ENCODE measurements around the gene HIVEP3.

The HIVEP3 gene

DNA sequence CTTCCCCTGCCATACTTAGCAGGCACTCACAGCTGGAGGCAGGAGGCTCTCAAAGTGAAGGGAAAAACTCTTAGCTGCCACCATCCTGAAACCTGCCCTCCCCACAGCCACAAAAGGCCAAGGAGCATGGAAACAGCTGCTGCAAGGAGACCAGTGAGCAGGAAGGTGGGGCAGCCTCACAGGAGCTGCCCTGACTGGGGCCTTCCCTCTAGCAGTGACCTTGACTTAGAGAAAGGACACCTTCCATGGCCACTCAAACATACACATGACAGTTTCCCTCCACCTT, 126.3 kb downstream of the HIVEP3 start:
- Histone ChIP-seq H3K4me1 (ENCODE audit: control insufficient read depth, insufficient read depth, low read length) (no peaks in the 10 kb centered on the region), H3K36me3 (ENCODE audit: control insufficient read depth, insufficient read depth, low read length) (no peaks in the 10 kb centered on the region), H3K4me3 (ENCODE audit: low read length) (no peak overlapping the region), H3K27me3 (ENCODE audit: control insufficient read depth, insufficient read depth, low read length) (no peaks in the 10 kb centered on the region), H3K27ac (ENCODE audit: low read length) (no peak overlapping the region), H3K9me3 (ENCODE audit: control insufficient read depth, insufficient read depth, low read length) (no peaks in the 10 kb centered on the region)
- DNase-seq (ENCODE audit: low read depth, low spot score): no peak

DNA sequence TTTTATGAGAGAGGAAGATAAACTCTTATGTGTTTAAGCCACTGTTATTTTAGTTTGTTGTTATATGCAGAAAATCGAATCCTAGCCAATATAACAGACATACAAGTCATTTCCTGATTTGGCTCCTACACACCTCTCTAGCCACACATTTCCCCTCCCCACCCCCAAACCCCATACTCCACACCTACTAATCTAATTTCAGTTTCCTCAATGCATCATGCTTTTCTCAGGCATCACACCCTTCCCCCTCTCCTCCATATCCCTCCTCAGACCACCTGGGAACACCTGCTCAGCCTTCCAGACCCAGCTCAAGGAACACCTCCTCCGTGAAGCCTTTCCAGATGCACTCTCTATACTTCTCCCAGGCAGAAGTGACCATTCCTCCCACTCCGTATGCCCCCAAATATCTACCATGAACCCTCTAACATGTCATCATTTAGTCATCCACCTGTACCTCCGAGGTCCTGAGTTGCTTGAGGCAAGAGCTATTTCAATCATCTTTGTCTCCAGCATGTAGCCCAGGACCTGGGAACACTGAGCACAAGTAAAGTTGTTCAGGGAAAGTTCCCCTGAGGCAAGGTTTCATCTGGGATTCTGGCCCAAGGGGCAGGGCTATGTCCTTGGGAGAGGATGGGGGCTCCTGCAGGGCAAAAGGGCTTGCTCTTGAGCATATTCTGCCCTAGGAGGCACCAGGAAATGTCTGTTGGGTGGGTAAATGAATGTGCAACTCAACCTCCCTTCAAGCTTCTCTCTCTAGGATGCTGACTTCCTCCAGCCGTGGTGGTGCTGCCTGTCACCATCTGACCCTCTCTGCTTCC, 126.8 kb downstream of the HIVEP3 start:
- no peak overlapping the region for H3K27ac ChIP-seq (ENCODE audit: low read length)
- H3K9me3 ChIP-seq (ENCODE audit: control insufficient read depth, insufficient read depth, low read length): no peaks in the 10 kb centered on the region

GRCh38 chr1:41790351-41790750, 128.4 kb downstream of the HIVEP3 start:
- Histone ChIP-seq H3K4me3 (ENCODE audit: low read length) (no peak overlapping the region), H3K4me1 (ENCODE audit: control insufficient read depth, insufficient read depth, low read length) (no peaks in the 10 kb centered on the region), H3K27ac (ENCODE audit: low read length) (no peak overlapping the region), H3K27me3 (ENCODE audit: control insufficient read depth, insufficient read depth, low read length) (no peaks in the 10 kb centered on the region), H3K9me3 (ENCODE audit: control insufficient read depth, insufficient read depth, low read length) (no peaks in the 10 kb centered on the region), H3K36me3 (ENCODE audit: control insufficient read depth, insufficient read depth, low read length) (no peaks in the 10 kb centered on the region)
- no CpG with 5 or more reads among the region's 4 CpGs for WGBS (ENCODE audit: insufficient coverage, insufficient read length)
- no peak for DNase-seq (ENCODE audit: low read depth, low spot score)

More for the DNA sequence above, 126.8 kb downstream of the HIVEP3 start:
- no peaks in the 10 kb centered on the region for H3K4me1 ChIP-seq (ENCODE audit: control insufficient read depth, insufficient read depth, low read length)
- no peak overlapping the region for H3K4me3 ChIP-seq (ENCODE audit: low read length)
- no peak for DNase-seq (ENCODE audit: low read depth, low spot score)
- no CpG with 5 or more reads among the region's 5 CpGs for WGBS (ENCODE audit: insufficient coverage, insufficient read length)
- H3K27me3 ChIP-seq (ENCODE audit: control insufficient read depth, insufficient read depth, low read length): no peaks in the 10 kb centered on the region
- no peaks in the 10 kb centered on the region for H3K36me3 ChIP-seq (ENCODE audit: control insufficient read depth, insufficient read depth, low read length)

- WGBS (ENCODE audit: insufficient coverage, insufficient read length): no CpG with 5 or more reads among the region's 3 CpGs
These were observed 128.9 kb downstream of the HIVEP3 start for GRCh38 chr1:41789661-41790330.

DNA sequence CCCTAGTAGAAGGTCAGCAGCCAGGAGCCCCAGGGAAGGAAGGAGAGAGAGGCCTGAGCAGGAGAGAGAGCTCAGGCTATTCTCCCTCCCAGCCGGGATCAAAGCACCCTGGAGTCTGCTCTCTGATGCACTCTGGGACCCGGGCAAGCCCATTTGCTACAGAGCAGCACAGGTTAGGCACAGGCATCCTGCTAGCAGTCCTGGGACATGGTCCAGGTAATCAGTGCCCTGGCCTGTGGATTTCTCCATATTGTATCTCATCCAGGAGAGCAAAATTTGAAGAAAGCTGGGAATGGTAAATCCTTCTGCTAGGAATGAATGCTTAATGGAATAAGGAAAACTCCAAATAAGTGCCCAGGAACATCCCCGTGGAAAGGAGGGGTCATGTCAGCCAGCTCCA, 130.3 kb downstream of the HIVEP3 start:
- Histone ChIP-seq H3K27ac (ENCODE audit: low read length) (no peak overlapping the region), H3K9me3 (ENCODE audit: control insufficient read depth, insufficient read depth, low read length) (no peaks in the 10 kb centered on the region), H3K27me3 (ENCODE audit: control insufficient read depth, insufficient read depth, low read length) (no peaks in the 10 kb centered on the region), H3K4me3 (ENCODE audit: low read length) (no peak overlapping the region), H3K4me1 (ENCODE audit: control insufficient read depth, insufficient read depth, low read length) (no peaks in the 10 kb centered on the region), H3K36me3 (ENCODE audit: control insufficient read depth, insufficient read depth, low read length) (no peaks in the 10 kb centered on the region)
- no CpG with 5 or more reads among the region's 3 CpGs for WGBS (ENCODE audit: insufficient coverage, insufficient read length)
- no peak for DNase-seq (ENCODE audit: low read depth, low spot score)

More at GRCh38 chr1:41789661-41790330, 128.9 kb downstream of the HIVEP3 start:
- no peak overlapping the region for H3K4me3 ChIP-seq (ENCODE audit: low read length)
- H3K27me3 ChIP-seq (ENCODE audit: control insufficient read depth, insufficient read depth, low read length): no peaks in the 10 kb centered on the region
- H3K4me1 ChIP-seq (ENCODE audit: control insufficient read depth, insufficient read depth, low read length): no peaks in the 10 kb centered on the region
- no peak overlapping the region for H3K27ac ChIP-seq (ENCODE audit: low read length)
- no peak for DNase-seq (ENCODE audit: low read depth, low spot score)
- no peaks in the 10 kb centered on the region for H3K9me3 ChIP-seq (ENCODE audit: control insufficient read depth, insufficient read depth, low read length)
- no peaks in the 10 kb centered on the region for H3K36me3 ChIP-seq (ENCODE audit: control insufficient read depth, insufficient read depth, low read length)

- Histone ChIP-seq H3K27ac (ENCODE audit: low read length) (no peak overlapping the region), H3K9me3 (ENCODE audit: control insufficient read depth, insufficient read depth, low read length) (no peaks in the 10 kb centered on the region), H3K27me3 (ENCODE audit: control insufficient read depth, insufficient read depth, low read length) (no peaks in the 10 kb centered on the region), H3K36me3 (ENCODE audit: control insufficient read depth, insufficient read depth, low read length) (no peaks in the 10 kb centered on the region), H3K4me3 (ENCODE audit: low read length) (no peak overlapping the region), H3K4me1 (ENCODE audit: control insufficient read depth, insufficient read depth, low read length) (0 out of 2 replicates have a peak, but pooled peaks cover 2% of the 10 kb centered on the region)
- no peak for DNase-seq (ENCODE audit: low read depth, low spot score)
- no CpG with 5 or more reads among the region's 3 CpGs for WGBS (ENCODE audit: insufficient coverage, insufficient read length)
These were observed 134.0 kb downstream of the HIVEP3 start for GRCh38 chr1:41784531-41785274.

DNA sequence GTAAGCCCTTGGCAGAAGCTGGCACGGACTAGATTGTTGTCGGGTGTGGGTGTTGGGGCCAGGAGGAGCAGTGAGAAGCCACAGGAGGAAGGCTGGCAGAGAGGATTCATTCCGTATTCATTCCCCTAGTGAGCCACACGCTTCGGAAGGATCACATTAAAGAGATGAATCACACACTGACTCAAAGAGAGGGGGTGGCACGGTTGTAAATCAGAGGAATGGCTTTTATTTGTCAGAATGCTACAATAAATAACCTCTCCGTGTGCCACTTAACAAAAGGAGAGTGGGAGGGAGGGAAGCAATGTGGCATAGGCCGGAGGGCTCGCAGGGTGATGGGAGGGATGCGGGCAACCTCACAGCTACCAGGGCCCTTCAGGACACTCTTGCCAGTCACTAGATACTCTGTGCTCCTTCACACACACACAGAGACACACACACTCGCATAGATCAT, 135.5 kb downstream of the HIVEP3 start:
- DNase-seq (ENCODE audit: low read depth, low spot score): no peak
- 0 out of 2 replicates have a peak, but pooled peaks cover 3% of the 10 kb centered on the region for H3K4me1 ChIP-seq (ENCODE audit: control insufficient read depth, insufficient read depth, low read length)
- no peak overlapping the region for H3K27ac ChIP-seq (ENCODE audit: low read length)
- H3K4me3 ChIP-seq (ENCODE audit: low read length): no peak overlapping the region
- H3K27me3 ChIP-seq (ENCODE audit: control insufficient read depth, insufficient read depth, low read length): no peaks in the 10 kb centered on the region
- no peaks in the 10 kb centered on the region for H3K36me3 ChIP-seq (ENCODE audit: control insufficient read depth, insufficient read depth, low read length)
- WGBS (ENCODE audit: insufficient coverage, insufficient read length): no CpG with 5 or more reads among the region's 11 CpGs
- H3K9me3 ChIP-seq (ENCODE audit: control insufficient read depth, insufficient read depth, low read length): no peaks in the 10 kb centered on the region

DNA sequence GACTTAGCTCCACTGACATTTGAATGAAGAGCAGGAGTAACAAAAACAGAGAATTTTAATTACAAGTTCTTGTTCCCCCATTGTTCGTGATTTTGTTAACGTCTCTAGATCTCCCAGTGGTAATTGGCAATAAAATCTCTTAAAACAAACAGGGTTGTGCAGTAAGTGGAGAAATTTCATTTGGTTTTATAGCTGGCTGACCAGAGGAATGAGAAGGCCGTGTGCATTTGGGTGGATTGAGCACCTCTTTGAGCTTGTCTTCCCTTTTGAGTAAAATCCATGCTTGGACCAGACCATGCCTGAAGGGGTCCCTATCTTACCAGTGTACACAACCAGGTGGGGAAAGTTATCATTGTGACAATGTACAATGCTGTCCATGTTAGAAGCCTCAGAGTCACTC, 137.8 kb downstream of the HIVEP3 start:
- no peaks in the 10 kb centered on the region for H3K9me3 ChIP-seq (ENCODE audit: control insufficient read depth, insufficient read depth, low read length)
- no peak overlapping the region for H3K4me3 ChIP-seq (ENCODE audit: low read length)

GRCh38 chr1:41780322-41780721, 138.4 kb downstream of the HIVEP3 start:
- Histone ChIP-seq H3K27ac (ENCODE audit: low read length) (no peak overlapping the region), H3K4me3 (ENCODE audit: low read length) (no peak overlapping the region), H3K27me3 (ENCODE audit: control insufficient read depth, insufficient read depth, low read length) (no peaks in the 10 kb centered on the region), H3K4me1 (ENCODE audit: control insufficient read depth, insufficient read depth, low read length) (0 out of 2 replicates have a peak, but pooled peaks cover 3% of the 10 kb centered on the region), H3K9me3 (ENCODE audit: control insufficient read depth, insufficient read depth, low read length) (no peaks in the 10 kb centered on the region), H3K36me3 (ENCODE audit: control insufficient read depth, insufficient read depth, low read length) (no peaks in the 10 kb centered on the region)
- no CpG with 5 or more reads among the region's 2 CpGs for WGBS (ENCODE audit: insufficient coverage, insufficient read length)
- no peak for DNase-seq (ENCODE audit: low read depth, low spot score)

More for the DNA sequence above, 137.8 kb downstream of the HIVEP3 start:
- Histone ChIP-seq H3K27me3 (ENCODE audit: control insufficient read depth, insufficient read depth, low read length) (no peaks in the 10 kb centered on the region), H3K27ac (ENCODE audit: low read length) (no peak overlapping the region), H3K36me3 (ENCODE audit: control insufficient read depth, insufficient read depth, low read length) (no peaks in the 10 kb centered on the region), H3K4me1 (ENCODE audit: control insufficient read depth, insufficient read depth, low read length) (0 out of 2 replicates have a peak, but pooled peaks cover 3% of the 10 kb centered on the region)
- no peak for DNase-seq (ENCODE audit: low read depth, low spot score)
- no CpG with 5 or more reads among the region's 3 CpGs for WGBS (ENCODE audit: insufficient coverage, insufficient read length)

DNA sequence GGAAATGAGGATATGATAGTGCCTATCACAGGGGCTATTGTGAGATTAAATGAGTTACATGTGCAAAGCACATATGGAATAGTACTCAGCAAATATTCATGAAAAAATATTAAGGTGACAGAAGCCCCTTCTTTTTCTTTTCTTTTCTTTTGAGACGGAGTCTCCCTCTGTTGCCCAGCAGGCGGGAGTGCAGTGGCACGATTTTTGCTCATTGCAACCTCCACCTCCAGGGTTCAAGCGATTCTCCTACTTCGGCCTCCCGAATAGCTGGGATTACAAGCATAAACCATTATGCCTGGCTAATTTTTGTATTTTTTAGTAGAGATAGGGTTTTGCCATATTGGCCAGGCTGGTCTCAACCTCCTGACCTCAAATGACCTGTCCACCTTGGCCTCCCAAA, 139.4 kb downstream of the HIVEP3 start:
- H3K27ac ChIP-seq (ENCODE audit: low read length): no peak overlapping the region
- 0 out of 2 replicates have a peak, but pooled peaks cover 3% of the 10 kb centered on the region for H3K4me1 ChIP-seq (ENCODE audit: control insufficient read depth, insufficient read depth, low read length)
- no peak for DNase-seq (ENCODE audit: low read depth, low spot score)
- no peaks in the 10 kb centered on the region for H3K27me3 ChIP-seq (ENCODE audit: control insufficient read depth, insufficient read depth, low read length)
- WGBS (ENCODE audit: insufficient coverage, insufficient read length): no CpG with 5 or more reads among the region's 6 CpGs
- H3K9me3 ChIP-seq (ENCODE audit: control insufficient read depth, insufficient read depth, low read length): no peaks in the 10 kb centered on the region
- H3K4me3 ChIP-seq (ENCODE audit: low read length): no peak overlapping the region
- H3K36me3 ChIP-seq (ENCODE audit: control insufficient read depth, insufficient read depth, low read length): no peaks in the 10 kb centered on the region

All from iPS DF 6.9 (cell line).